GM10266 (cell line): Measurements from ENCODE around the gene GGT6.
"Not testable (repeated sequence)": the region's sequence is repeated elsewhere in the genome, so short reads cannot be mapped to it uniquely, and the experiment has no call there.

Experiments
- DNase-seq: peaks from one replicate; pipeline ENCODE4 v3.0.0; 2012; ENCODE audit errors: extremely low spot score
- CTCF ChIP-seq: IDR thresholded peaks from 2 replicates; pipeline ENCODE4 v1.5.1; 2012; ENCODE audit warnings: mild to moderate bottlenecking, low read depth; ENCODE audit not compliant: control insufficient read depth, insufficient read depth; ENCODE audit errors: missing control alignments

GGT6 gene

GRCh38 chr17:4560421-4560820 is at the start of gene GGT6:
TSS of gene GGT6 (minus strand) at chr17:4560577. CDS start at chr17:4560521, 56 bp downstream.
- no peak for DNase-seq
- TF ChIP-seq CTCF, result no peak

GRCh38 chr17:4610162-4610561 is 49.8 kb upstream of the GGT6 start:
- no peak for TF ChIP-seq CTCF
- DNase-seq, result no peak

GRCh38 chr17:4609761-4610160 is 49.4 kb upstream of the GGT6 start:
- peak; percentile 3 for DNase-seq
- TF ChIP-seq CTCF, result no peak

GRCh38 chr17:4607773-4608187 is 47.4 kb upstream of the GGT6 start:
- no peak for TF ChIP-seq CTCF
- DNase-seq, result peak; percentile 4

GRCh38 chr17:4607261-4607741 is 46.9 kb upstream of the GGT6 start:
- DNase-seq, result no peak
- no peak for TF ChIP-seq CTCF

GRCh38 chr17:4605826-4606225 is 45.4 kb upstream of the GGT6 start:
- DNase-seq, result peak; percentile 49

GRCh38 chr17:4604736-4605135 is 44.4 kb upstream of the GGT6 start:
- DNase-seq, result not testable (repeated sequence)

More at GRCh38 chr17:4605826-4606225, 45.4 kb upstream of the GGT6 start:
- TF ChIP-seq CTCF, result no peak

GRCh38 chr17:4604111-4604644 is 43.8 kb upstream of the GGT6 start:
- DNase-seq, result no peak
- no peak for TF ChIP-seq CTCF
